HG03060 (cell line): ENCODE measurements around the gene AGBL4.

Experiments
- ATAC-seq: cut with Tn5 transposase; IDR thresholded peaks from one replicate; pipeline ENCODE4 v1.9.1; 2021; ENCODE audit warnings: low read depth, moderate number of reproducible peaks; ENCODE audit not compliant: unreplicated experiment

AGBL4 gene

GRCh38 chr1:48917070-48917454 is 1106.7 kb downstream of the AGBL4 start:
- no peak for ATAC-seq

GRCh38 chr1:48916130-48917069 is 1107.4 kb downstream of the AGBL4 start:
- ATAC-seq: no peak

GRCh38 chr1:48908606-48909005 is 1115.1 kb downstream of the AGBL4 start:
- no peak for ATAC-seq

- ATAC-seq: no peak
Measured at GRCh38 chr1:48906729-48907128, 1117.0 kb downstream of the AGBL4 start.

- no peak for ATAC-seq
Measured at GRCh38 chr1:48906164-48906563, 1117.6 kb downstream of the AGBL4 start.

GRCh38 chr1:48903291-48903690 is 1120.5 kb downstream of the AGBL4 start:
- ATAC-seq: no peak

GRCh38 chr1:48898894-48899293 is 1124.9 kb downstream of the AGBL4 start:
- ATAC-seq: no peak

- ATAC-seq: no peak
Measured at GRCh38 chr1:48889615-48890014, 1134.1 kb downstream of the AGBL4 start.

- no peak for ATAC-seq
Measured at GRCh38 chr1:48889082-48889481, 1134.7 kb downstream of the AGBL4 start.

GRCh38 chr1:48887796-48888195 is 1136.0 kb downstream of the AGBL4 start:
- ATAC-seq: no peak

- no peak for ATAC-seq
Measured at GRCh38 chr1:48882020-48882419, 1141.7 kb downstream of the AGBL4 start.

- no peak for ATAC-seq
Measured at GRCh38 chr1:48878191-48878940, 1145.4 kb downstream of the AGBL4 start.

GRCh38 chr1:48876330-48876785 is 1147.4 kb downstream of the AGBL4 start:
- no peak for ATAC-seq

GRCh38 chr1:48875552-48876329 is 1148.0 kb downstream of the AGBL4 start:
- no peak for ATAC-seq

- no peak for ATAC-seq
Measured at GRCh38 chr1:48873944-48874343, 1149.8 kb downstream of the AGBL4 start.

- ATAC-seq: no peak
Measured at GRCh38 chr1:48870596-48870995, 1153.2 kb downstream of the AGBL4 start.

GRCh38 chr1:48869116-48869893 is 1154.4 kb downstream of the AGBL4 start:
- ATAC-seq: no peak

GRCh38 chr1:48864913-48865312 is 1158.8 kb downstream of the AGBL4 start:
- no peak for ATAC-seq

- no peak for ATAC-seq
Measured at GRCh38 chr1:48859456-48859855, 1164.3 kb downstream of the AGBL4 start.
